H1 (cell line): ENCODE data around the gene OLA1. TPM values are rescaled to one million over a fixed set of nuclear protein-coding genes. Genes with fewer than 3 reads are reported as not detected.

Experiments
- CHD7 ChIP-seq: fragments of 300-600 bp; sonication (generic); IDR thresholded peaks from 2 replicates; pipeline ENCODE4 v1.7.1; 2012; ENCODE audit warnings: low read length, moderate library complexity, mild to moderate bottlenecking, inconsistent platforms; ENCODE audit not compliant: insufficient replicate concordance
- CTCF ChIP-seq, 3 experiments: IDR thresholded peaks; 1 replicate in 2 of 3; 2 replicates in 1 of 3; pipeline versions ENCODE4 v1.5.1 to v1.6.1; 2011; ENCODE audit warnings: low read length in 3 of 3, mild to moderate bottlenecking in 3 of 3, inconsistent platforms in 2 of 3, low read depth in 1 of 3, moderate library complexity in 1 of 3; ENCODE audit not compliant: insufficient read depth in 1 of 3; ENCODE audit errors: control extremely low read depth in 1 of 3
- EZH2 ChIP-seq: fragments of 200-600 bp; sonication (generic); IDR thresholded peaks from 2 replicates; pipeline ENCODE4 v1.7.1; 2012; ENCODE audit warnings: low read depth, mild to moderate bottlenecking, moderate library complexity, low read length, inconsistent platforms; ENCODE audit not compliant: severe bottlenecking
- FOSL1 ChIP-seq: IDR thresholded peaks from 2 replicates; pipeline ENCODE4 v1.6.1; 2011; ENCODE audit warnings: mild to moderate bottlenecking, low read depth, low read length, moderate library complexity; ENCODE audit not compliant: insufficient read depth
- KDM4A ChIP-seq: IDR thresholded peaks from one replicate; pipeline ENCODE4 v1.7.1; 2012; ENCODE audit warnings: low read depth, mild to moderate bottlenecking, moderate library complexity, low read length, inconsistent platforms; ENCODE audit not compliant: severe bottlenecking
- POU5F1 ChIP-seq: IDR thresholded peaks from 2 replicates; pipeline ENCODE4 v1.6.1; 2011; ENCODE audit warnings: low read depth, mild to moderate bottlenecking, low read length, moderate library complexity
- SP1 ChIP-seq: IDR thresholded peaks from 2 replicates; pipeline ENCODE4 v1.6.1; 2011; ENCODE audit warnings: low read depth, low read length
- TBP ChIP-seq: IDR thresholded peaks from 2 replicates; pipeline ENCODE4 v1.6.1; 2011; ENCODE audit warnings: low read depth, low read length, improper control_type of control experiment
- TEAD4 ChIP-seq: IDR thresholded peaks from 2 replicates; pipeline ENCODE4 v1.6.1; 2012; ENCODE audit warnings: low read depth, low read length, inconsistent platforms, mixed read lengths
- polyA plus RNA-seq, 7 experiments: library from polyadenylated mRNA; depleted of rRNA in 3 of 7; stranded (reverse) in 5 of 7; unstranded in 2 of 7; fragments of >200 nt in 5 of 7; fragments of 200-250 nt in 2 of 7; gene quantifications; 1 replicate in 5 of 7; 2 replicates in 1 of 7; 4 replicates in 1 of 7; pipeline versions ENCODE4 v1.2.1 to v1.2.3, GENCODE V29; 2011 to 2013; ENCODE audit warnings: missing spikeins in 2 of 7, mixed read lengths in 2 of 7
- total RNA-seq: library from RNA; stranded (reverse); fragmentation: NEBNext Ultra II Directional; extraction: Animal tissue kit (Norgen Biotek cat#: 25700); gene quantifications from 2 replicates; pipeline ENCODE4 v1.2.1, GENCODE V29; 2021

The OLA1 gene
- total and polyA plus RNA-seq, 2 of the 8 experiments (the other 6 are each of a cell fraction or from before 2014, with no cell fraction given), result 39.3 to 158 TPM

GRCh38 chr2:174031226-174031625, 217.1 kb downstream of the OLA1 start (continued):
- TF ChIP-seq CHD7 (no peak), KDM4A (no peak), TEAD4 (no peak), CTCF (IDR thresholded peaks at IDR 0.05; ENCODE audit: control extremely low read depth in 1 of 3, insufficient read depth in 1 of 3, low read depth in 1 of 3, low read length in 3 of 3) (no peak), SP1 (no peak), TBP (no peak), EZH2 (no peak), POU5F1 (no peak), FOSL1 (no peak)
